AG04450 (cell line): Measurements from ENCODE around the gene TMEM151B. TPM values are rescaled to one million over a fixed set of nuclear protein-coding genes. Genes with fewer than 3 reads are reported as not detected.
A peak's percentile ranks its signal among the peaks of the same experiment; 100 is the strongest.

ENCODE experiments used
- CTCF ChIA-PET: fragments of 300-600, 350-600 bp; formaldehyde crosslinking; extraction: SDS; loops from one replicate; lab custom pipeline; 2022; ENCODE audit warnings: antibody characterized with exemption, inconsistent platforms; lab: Charles Lee
- POLR2A ChIA-PET: fragments of 350-600 bp; formaldehyde crosslinking; extraction: SDS; loops from one replicate; lab custom pipeline; 2021; ENCODE audit warnings: antibody characterized with exemption, inconsistent platforms; lab: Yijun Ruan, JAX
- DNase-seq: peaks from one replicate; pipeline ENCODE4 v3.0.0-alpha.2; 2011; ENCODE audit warnings: low read depth, low spot score
- H3K27ac ChIP-seq: one replicate; pipeline ENCODE4 v1.5.1; 2012; ENCODE audit warnings: low read depth, low read length, control low read depth
- H3K27me3 ChIP-seq: one replicate; pipeline ENCODE4 v1.6.0; 2012; ENCODE audit warnings: low read length; ENCODE audit not compliant: control insufficient read depth, insufficient read depth
- H3K4me3 ChIP-seq: 2 replicates; pipeline ENCODE4 v1.5.1; 2011; ENCODE audit warnings: mild to moderate bottlenecking, low read depth, low read length, control low read depth
- H3K9me3 ChIP-seq: 2 replicates; pipeline ENCODE4 v1.5.1; 2012; ENCODE audit warnings: low read length; ENCODE audit not compliant: control insufficient read depth, insufficient read depth
- CTCF ChIP-seq: IDR thresholded peaks from 2 replicates; pipeline ENCODE4 v1.5.1; 2011; ENCODE audit warnings: low read depth, low read length, control low read depth, inconsistent platforms
- polyA plus RNA-seq: library from polyadenylated mRNA; depleted of rRNA; stranded (reverse); fragments of >200 nt; gene quantifications from 2 replicates; pipeline ENCODE4 v1.2.3, GENCODE V29; 2011

The TMEM151B gene
- polyA plus RNA-seq, 1 experiment, result not detected

DNA sequence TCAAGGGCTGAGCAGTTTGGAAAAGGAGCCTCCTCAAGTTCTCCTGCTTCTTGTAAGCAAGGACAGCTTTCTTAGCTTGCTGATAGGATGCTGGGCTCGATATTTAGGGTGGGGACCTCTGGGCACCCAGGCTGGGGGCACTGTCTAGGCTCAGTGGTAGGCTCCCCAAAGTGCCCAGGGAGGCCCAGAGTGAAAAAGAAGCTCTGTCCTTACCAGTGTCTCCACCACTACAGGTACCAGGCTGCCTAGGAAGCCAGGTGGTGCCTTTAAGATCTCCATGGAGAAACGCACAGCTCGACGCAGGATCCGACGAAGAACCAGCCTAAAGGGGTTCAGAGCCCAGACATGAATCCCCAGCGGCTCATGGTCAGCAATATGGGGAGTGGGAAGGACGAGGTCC, 36.5 kb downstream of the TMEM151B start:
- POLR2A ChIA-PET, result interaction anchor here (0.7 kb wide), 1 partner anchor 60 kb away, joined by 4 read pairs; the partner anchor contains the start of gene HSP90AB1
- Histone ChIP-seq H3K27ac (no peak overlapping the region), H3K9me3 (no peaks in the 10 kb centered on the region), H3K4me3 (no peak overlapping the region), H3K27me3 (no peaks in the 10 kb centered on the region)
- CTCF ChIA-PET, result interaction anchor here (0.6 kb wide), 1 partner anchor 36 kb away, joined by 3 read pairs; no protein-coding TSS in a partner anchor
- TF ChIP-seq CTCF, result no peak
- DNase-seq, result no peak

- POLR2A ChIA-PET, result no interaction called here
- Histone ChIP-seq H3K27ac (no peak overlapping the region), H3K27me3 (no peaks in the 10 kb centered on the region), H3K4me3 (no peak overlapping the region), H3K9me3 (no peaks in the 10 kb centered on the region)
- DNase-seq, result no peak
- TF ChIP-seq CTCF, result no peak
- CTCF ChIA-PET, result no interaction called here
These were observed 37.0 kb downstream of the TMEM151B start for GRCh38 chr6:44307217-44307616.

DNA sequence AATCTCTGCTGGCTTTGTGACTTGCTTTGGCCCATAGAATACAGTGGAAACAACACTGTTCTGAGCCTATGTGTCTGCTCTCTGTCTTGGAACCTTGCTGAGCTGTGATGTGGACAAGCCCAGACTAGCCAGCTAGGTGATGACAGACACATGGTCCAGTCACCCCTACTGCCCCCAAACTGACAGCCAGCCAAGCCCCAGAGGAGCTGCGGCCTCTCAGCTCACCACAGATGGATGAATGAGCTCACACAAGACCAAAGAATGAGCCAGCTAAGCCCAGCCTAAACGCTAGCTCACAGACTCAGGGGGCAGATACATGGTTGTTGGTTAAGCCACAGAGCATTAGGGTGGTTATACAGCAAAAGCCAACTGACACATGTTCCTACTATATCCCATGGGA, 38.8 kb downstream of the TMEM151B start:
- Histone ChIP-seq H3K27ac (peak overlapping the region; percentile 47), H3K27me3 (no peaks in the 10 kb centered on the region), H3K9me3 (no peaks in the 10 kb centered on the region), H3K4me3 (no peak overlapping the region)
- CTCF ChIA-PET, result interaction anchor here (1.2 to 1.4 kb wide), 2 partner anchors 40 to 52 kb away, joined by 5 to 6 read pairs; partner anchors contain the start of gene SLC35B2
- TF ChIP-seq CTCF, result no peak
- POLR2A ChIA-PET, result no interaction called here
- peak; percentile 10 for DNase-seq

DNA sequence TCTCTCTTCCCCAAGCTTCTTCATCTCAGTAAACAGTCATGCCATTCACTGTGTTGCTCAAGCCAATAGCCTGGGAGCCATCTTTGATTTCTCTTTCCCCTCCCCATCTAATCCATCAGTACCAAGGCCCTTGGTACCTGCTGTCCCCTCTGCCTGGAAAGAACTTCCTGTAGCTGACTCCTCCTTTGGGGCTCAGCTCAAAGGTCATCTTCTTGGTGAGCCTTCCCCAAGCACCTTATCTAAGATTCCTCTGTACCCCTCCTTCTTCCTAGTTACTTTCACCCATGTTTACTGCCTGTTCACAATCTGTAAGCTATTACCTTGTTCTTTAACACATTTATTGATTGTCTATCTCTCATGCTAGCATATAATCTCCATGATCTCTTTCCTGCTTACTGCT, 39.4 kb downstream of the TMEM151B start:
- H3K9me3 ChIP-seq, result no peaks in the 10 kb centered on the region
- no peak for DNase-seq
- H3K27ac ChIP-seq, result peak overlapping the region; percentile 47
- H3K27me3 ChIP-seq, result no peaks in the 10 kb centered on the region
- POLR2A ChIA-PET, result no interaction called here
- no peak overlapping the region for H3K4me3 ChIP-seq
- CTCF ChIA-PET, result interaction anchor here (1.2 to 1.4 kb wide), 2 partner anchors 41 to 53 kb away, joined by 5 to 6 read pairs; partner anchors contain the start of gene SLC35B2
- TF ChIP-seq CTCF, result no peak

GRCh38 chr6:44310241-44310640, 40.0 kb downstream of the TMEM151B start:
- no peak for TF ChIP-seq CTCF
- Histone ChIP-seq H3K27ac (no peak overlapping the region), H3K4me3 (no peak overlapping the region), H3K27me3 (no peaks in the 10 kb centered on the region), H3K9me3 (no peaks in the 10 kb centered on the region)
- POLR2A ChIA-PET, result no interaction called here
- no peak for DNase-seq
- CTCF ChIA-PET, result no interaction called here
